Nucleus accumbens (tissue), 56 donors: ENCODE measurements around the gene PIEZO2.
"Not testable (repeated sequence)": the region's sequence is repeated elsewhere in the genome, so short reads cannot be mapped to it uniquely, and the experiment has no call there.

Experiments used
- DNase-seq, 56 donors: peaks; one replicate each; lab custom pipeline; 2025; lab: John Stamatoyannopoulos, UW

PIEZO2 gene

GRCh38 chr18:10856132-10856531 is 293.2 kb downstream of the PIEZO2 start:
- no peak for DNase-seq

- no peak for DNase-seq
Measured at GRCh38 chr18:10852385-10853303, 296.7 kb downstream of the PIEZO2 start.

GRCh38 chr18:10851824-10852319 is 297.5 kb downstream of the PIEZO2 start:
- DNase-seq: no peak

- DNase-seq: no peak
Measured at GRCh38 chr18:10850840-10851239, 298.5 kb downstream of the PIEZO2 start.

- DNase-seq: no peak
Measured at GRCh38 chr18:10850216-10850615, 299.2 kb downstream of the PIEZO2 start.

- DNase-seq: no peak
Measured at GRCh38 chr18:10847907-10848306, 301.5 kb downstream of the PIEZO2 start.

GRCh38 chr18:10847408-10847790 is 302.0 kb downstream of the PIEZO2 start:
- no peak for DNase-seq

- DNase-seq: no peak
Measured at GRCh38 chr18:10846657-10847407, 302.5 kb downstream of the PIEZO2 start.

GRCh38 chr18:10846035-10846434 is 303.3 kb downstream of the PIEZO2 start:
- DNase-seq: not testable (repeated sequence)

- DNase-seq: no peak
Measured at GRCh38 chr18:10843565-10843964, 305.8 kb downstream of the PIEZO2 start.

- DNase-seq: no peak
Measured at GRCh38 chr18:10842861-10843260, 306.5 kb downstream of the PIEZO2 start.

GRCh38 chr18:10842371-10842770 is 307.0 kb downstream of the PIEZO2 start:
- DNase-seq: no peak

- DNase-seq: no peak
Measured at GRCh38 chr18:10841203-10841602, 308.2 kb downstream of the PIEZO2 start.

GRCh38 chr18:10840743-10841142 is 308.6 kb downstream of the PIEZO2 start:
- DNase-seq: no peak

- no peak for DNase-seq
Measured at GRCh38 chr18:10839421-10839820, 309.9 kb downstream of the PIEZO2 start.

GRCh38 chr18:10838553-10838952 is 310.8 kb downstream of the PIEZO2 start:
- no peak for DNase-seq

- no peak for DNase-seq
Measured at GRCh38 chr18:10834128-10834815, 315.1 kb downstream of the PIEZO2 start.

GRCh38 chr18:10833656-10834055 is 315.7 kb downstream of the PIEZO2 start:
- DNase-seq: no peak

- no peak for DNase-seq
Measured at GRCh38 chr18:10826400-10826799, 323.0 kb downstream of the PIEZO2 start.

GRCh38 chr18:10822456-10822855 is 326.9 kb downstream of the PIEZO2 start:
- peak in 1 of 56 donors; percentile 6 for DNase-seq

GRCh38 chr18:10820681-10821080 is 328.7 kb downstream of the PIEZO2 start:
- DNase-seq: no peak
